Smooth muscle cell (in vitro differentiated cells): ENCODE results near the gene FBXW8. TPM values are rescaled to one million over a fixed set of nuclear protein-coding genes. Genes with fewer than 3 reads are reported as not detected.

Experiments used
- DNase-seq: peaks from one replicate; lab custom pipeline; 2025; ENCODE audit not compliant: unreplicated experiment; lab: John Stamatoyannopoulos, UW
- H2AFZ ChIP-seq: fragments of 200-600 bp; sonication (generic); 2 replicates; pipeline ENCODE4 v1.6.0; 2016; ENCODE audit warnings: antibody characterized with exemption, low read depth, mild to moderate bottlenecking
- H3F3A ChIP-seq: fragments of 200-600 bp; sonication (generic); 2 replicates; pipeline ENCODE4 v1.6.0; 2017; ENCODE audit warnings: antibody characterized with exemption, low read depth
- H3K27ac ChIP-seq: fragments of 200-600 bp; sonication (generic); 2 replicates; pipeline ENCODE4 v1.5.1; 2016; ENCODE audit warnings: low read depth, mild to moderate bottlenecking
- H3K27me3 ChIP-seq: fragments of 200-600 bp; sonication (generic); 2 replicates; pipeline ENCODE4 v1.6.1; 2016; ENCODE audit warnings: low read depth, mild to moderate bottlenecking
- H3K36me3 ChIP-seq: fragments of 200-600 bp; sonication (generic); 2 replicates; pipeline ENCODE4 v1.5.1; 2016; ENCODE audit warnings: low read depth
- H3K4me1 ChIP-seq: fragments of 200-600 bp; sonication (generic); 2 replicates; pipeline ENCODE4 v1.5.1; 2016; ENCODE audit warnings: low read depth
- H3K4me2 ChIP-seq: fragments of 200-600 bp; sonication (generic); 2 replicates; pipeline ENCODE4 v1.6.0; 2016; ENCODE audit warnings: mild to moderate bottlenecking
- H3K4me3 ChIP-seq: fragments of 200-600 bp; sonication (generic); 2 replicates; pipeline ENCODE4 v1.5.1; 2016; ENCODE audit warnings: mild to moderate bottlenecking
- H3K79me2 ChIP-seq: fragments of 200-600 bp; sonication (generic); 2 replicates; pipeline ENCODE4 v1.6.0; 2016; ENCODE audit warnings: low read depth, mild to moderate bottlenecking
- H3K9ac ChIP-seq: fragments of 200-600 bp; sonication (generic); 2 replicates; pipeline ENCODE4 v1.6.0; 2016; ENCODE audit warnings: low read depth
- H3K9me3 ChIP-seq: fragments of 200-600 bp; sonication (generic); replicated peaks from 2 replicates; pipeline ENCODE4 v1.5.1; 2016; ENCODE audit warnings: low read depth
- H4K20me1 ChIP-seq: fragments of 200-600 bp; sonication (generic); 2 replicates; pipeline ENCODE4 v1.6.0; 2016; ENCODE audit warnings: low read depth
- CTCF ChIP-seq: fragments of 200-600 bp; sonication (generic); IDR thresholded peaks from 2 replicates; pipeline ENCODE4 v1.5.1; 2017; ENCODE audit warnings: borderline replicate concordance, mild to moderate bottlenecking, antibody characterized with exemption; ENCODE audit not compliant: insufficient read depth, poor library complexity, severe bottlenecking
- WGBS: methylation state at CpG from one replicate; pipeline ENCODE4 v1.1.7; 2016; ENCODE audit warnings: low lambda C conversion rate; 5-methylcytosine and 5-hydroxymethylcytosine counted together
- polyA plus RNA-seq: library from polyadenylated mRNA; unstranded; fragments of >200 nt; fragmentation: Nextera tagmentation; extraction: Ambion mirVana; gene quantifications from 2 replicates; pipeline ENCODE4 v1.2.1, GENCODE V29; 2016
- total RNA-seq: library from RNA; depleted of rRNA; stranded (reverse); fragments of >200 nt; gene quantifications from 2 replicates; pipeline ENCODE4 v1.2.3, GENCODE V29; 2014

FBXW8 gene
- total and polyA plus RNA-seq, 2 experiments from 2014 or later = 16.9 to 18.3 TPM

DNA sequence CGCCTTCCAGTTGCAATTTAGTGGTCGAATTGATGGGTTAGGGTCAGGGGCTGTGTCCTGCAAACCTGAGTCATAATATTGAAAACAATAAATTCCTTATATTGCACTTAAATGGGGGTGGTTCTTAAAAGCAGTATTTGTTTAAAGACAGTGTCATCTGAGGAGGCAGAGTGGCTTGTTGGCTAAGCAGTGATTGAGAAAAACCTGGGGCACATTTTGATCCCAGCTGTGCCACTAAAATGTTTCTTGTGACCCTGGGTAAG lies 48.4 kb downstream of the FBXW8 start:
- WGBS = 92% methylated on average over 2 of the region's 2 CpGs
- Histone ChIP-seq H3K79me2 (no peaks in the 10 kb centered on the region), H3F3A (no peaks in the 10 kb centered on the region), H3K4me2 (no peak overlapping the region), H3K4me1 (peaks cover 10% of the 10 kb centered on the region), H4K20me1 (peaks cover 95% of the 10 kb centered on the region), H3K4me3 (no peak overlapping the region), H3K27ac (no peak overlapping the region), H3K9me3 (no peaks in the 10 kb centered on the region), H3K36me3 (no peaks in the 10 kb centered on the region), H3K9ac (no peak overlapping the region), H3K27me3 (no peaks in the 10 kb centered on the region), H2AFZ (no peak overlapping the region)
- TF ChIP-seq CTCF = no peak
- no peak for DNase-seq

- Histone ChIP-seq H3K36me3 (no peaks in the 10 kb centered on the region), H3K9me3 (no peaks in the 10 kb centered on the region), H3K27ac (no peak overlapping the region), H2AFZ (no peak overlapping the region), H3K4me3 (no peak overlapping the region), H3K79me2 (no peaks in the 10 kb centered on the region), H3K4me2 (no peak overlapping the region), H3F3A (no peaks in the 10 kb centered on the region), H3K27me3 (no peaks in the 10 kb centered on the region), H4K20me1 (peaks cover 95% of the 10 kb centered on the region), H3K9ac (no peak overlapping the region), H3K4me1 (peaks cover 10% of the 10 kb centered on the region)
- TF ChIP-seq CTCF = no peak
- DNase-seq = no peak
- 88% methylated on average over 5 of the region's 5 CpGs for WGBS
These were observed 49.2 kb downstream of the FBXW8 start for GRCh38 chr12:116959845-116960514.

GRCh38 chr12:116962197-116962596 lies 51.4 kb downstream of the FBXW8 start:
- H2AFZ ChIP-seq = no peak overlapping the region
- H3K9me3 ChIP-seq = no peaks in the 10 kb centered on the region
- WGBS = 92% methylated on average over 4 of the region's 4 CpGs
- H3K4me3 ChIP-seq = no peak overlapping the region
- H3K36me3 ChIP-seq = peaks cover 9% of the 10 kb centered on the region
- H3K4me1 ChIP-seq = peaks cover 10% of the 10 kb centered on the region
- H3F3A ChIP-seq = no peaks in the 10 kb centered on the region
- H3K79me2 ChIP-seq = no peaks in the 10 kb centered on the region
- no peaks in the 10 kb centered on the region for H3K27me3 ChIP-seq
- no peak overlapping the region for H3K4me2 ChIP-seq
- peaks cover 88% of the 10 kb centered on the region for H4K20me1 ChIP-seq
- DNase-seq = no peak
- H3K9ac ChIP-seq = no peak overlapping the region
- TF ChIP-seq CTCF = no peak
- no peak overlapping the region for H3K27ac ChIP-seq

DNA sequence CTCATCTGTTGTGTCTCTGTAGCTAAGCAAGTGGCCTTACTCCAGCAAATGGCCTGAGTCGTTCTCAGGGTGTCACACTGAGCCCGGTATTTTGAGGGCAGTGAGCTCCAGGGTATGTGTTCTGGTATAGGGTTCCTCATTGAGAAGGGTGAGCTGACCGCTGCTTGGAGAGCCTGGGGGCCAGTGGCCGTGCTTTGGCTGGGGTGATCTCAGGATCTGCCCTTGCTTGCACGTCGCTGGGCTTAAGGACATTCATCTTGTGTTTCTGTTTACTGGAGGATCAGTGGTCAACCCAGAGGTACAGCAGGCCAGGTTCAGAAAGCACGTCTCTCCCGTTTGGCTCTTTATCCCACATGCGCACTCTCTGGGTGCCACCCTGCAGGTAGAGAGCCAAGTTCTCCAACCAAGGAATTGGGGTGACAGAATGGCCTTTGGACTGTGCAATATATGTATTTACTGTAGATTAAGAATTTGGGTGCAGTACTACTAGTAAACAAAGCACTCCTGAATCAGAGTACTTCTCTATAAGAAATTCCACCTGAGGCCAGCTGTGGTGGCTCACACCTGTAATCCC lies 52.1 kb downstream of the FBXW8 start:
- no peak overlapping the region for H3K9ac ChIP-seq
- no peak for TF ChIP-seq CTCF
- no peak overlapping the region for H3K4me3 ChIP-seq
- 98% methylated on average over 9 of the region's 9 CpGs for WGBS
- H3F3A ChIP-seq = no peaks in the 10 kb centered on the region
- H3K4me2 ChIP-seq = no peak overlapping the region
- no peaks in the 10 kb centered on the region for H3K9me3 ChIP-seq
- H3K36me3 ChIP-seq = peaks cover 13% of the 10 kb centered on the region
- no peak overlapping the region for H2AFZ ChIP-seq
- no peaks in the 10 kb centered on the region for H3K27me3 ChIP-seq
- H3K4me1 ChIP-seq = peaks cover 10% of the 10 kb centered on the region
- peaks cover 88% of the 10 kb centered on the region for H4K20me1 ChIP-seq
- H3K27ac ChIP-seq = no peak overlapping the region
- DNase-seq = no peak
- no peaks in the 10 kb centered on the region for H3K79me2 ChIP-seq
